Left cardiac atrium (tissue), 4 donors: ENCODE results near the gene HKDC1. TPM values are rescaled to one million over a fixed set of nuclear protein-coding genes. Genes with fewer than 3 reads are reported as not detected.
"Not testable (repeated sequence)": the region's sequence is repeated elsewhere in the genome, so short reads cannot be mapped to it uniquely, and the experiment has no call there.

Experiments used
- ATAC-seq, 2 donors: fragments of 200-7000 bp; cut with Tn5 transposase; one replicate each; pipeline ENCODE4 v1.9.1; 2020; ENCODE audit warnings: mild to moderate bottlenecking in 2 of 2, moderate library complexity in 2 of 2
- DNase-seq: peaks from one replicate; pipeline ENCODE4 v3.0.0-alpha.2; 2020
- intact Hi-C, 2 donors: fragments of 100-400 bp; cut with DNase I; formaldehyde crosslinking; loops; one replicate each; pipeline versions ENCODE4 v1.14.1 to v1.15.1; 2022 to 2023
- total RNA-seq, 2 donors: library from RNA; stranded (reverse); fragmentation: NEBNext Ultra II Directional; extraction: Animal tissue kit (Norgen Biotek cat#: 25700); gene quantifications; one replicate each; pipeline ENCODE4 v1.2.1, GENCODE V29; 2021
- donor health status: DM: no; HTN: yes; CAD: no.
- donor health status: DM: no; HTN: yes; CAD: no; lungs with severe emphysema.
- donor health status: DM: yes; HTN: yes; CAD: no.
- donor health status: Dilated cardiomyopathy.

The HKDC1 gene
- total RNA-seq, 2 donors from 2014 or later, result 0.35 TPM; not detected in 1

DNA sequence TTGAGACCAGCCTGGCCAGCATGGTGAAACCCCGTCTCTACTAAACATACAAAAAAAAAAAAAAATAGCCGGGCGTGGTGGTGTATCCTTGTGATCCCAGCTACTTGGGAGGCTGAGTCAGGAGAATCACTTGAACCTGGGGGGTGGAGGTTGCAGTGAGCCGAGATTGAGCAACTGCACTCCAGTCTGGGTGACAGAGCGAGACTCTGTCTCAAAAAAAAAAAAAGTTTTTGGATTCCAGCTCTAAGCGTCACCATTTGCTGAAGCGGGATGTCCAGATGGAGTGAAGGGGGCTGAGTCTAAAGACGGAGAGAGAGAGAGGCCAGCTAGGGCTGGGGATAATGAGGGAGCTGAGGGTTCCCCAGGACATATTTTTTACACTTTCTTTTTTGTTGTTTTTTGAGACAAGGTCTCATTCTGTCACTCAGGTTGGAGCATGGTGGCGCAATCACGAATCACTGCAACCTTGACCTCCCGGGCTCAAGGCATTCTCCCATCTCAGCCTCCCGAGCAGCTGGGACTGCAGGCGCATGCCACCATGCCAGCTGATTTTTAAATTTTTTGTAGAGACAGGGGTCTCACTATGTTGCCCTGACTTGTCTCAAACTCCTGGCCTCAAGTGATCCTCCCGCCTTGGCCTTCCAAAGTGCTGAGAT is 48.8 kb downstream of the HKDC1 start:
- intact Hi-C loops, result no loop called here
- ATAC-seq, result no peak
- no peak for DNase-seq

DNA sequence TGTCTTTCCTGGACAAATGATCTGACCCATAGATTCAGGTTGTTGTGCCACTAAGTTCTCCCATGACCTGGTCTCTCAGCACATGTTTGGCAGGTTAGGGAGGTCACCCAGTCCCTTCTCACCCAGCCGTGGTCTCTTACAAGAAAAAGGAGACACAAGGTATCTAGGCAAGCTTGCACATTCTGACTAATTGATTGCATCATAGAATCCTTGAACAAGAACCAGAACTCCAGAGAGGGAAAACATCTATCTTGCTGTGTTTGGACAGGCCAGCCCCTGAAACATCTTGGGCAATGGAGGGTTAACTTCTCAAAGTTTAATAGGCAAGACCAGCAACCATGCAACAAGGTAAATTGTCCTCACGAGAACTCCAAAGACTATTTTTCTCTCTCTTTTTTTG is 49.6 kb downstream of the HKDC1 start:
- intact Hi-C loops, result no loop called here
- ATAC-seq (no peak), DNase-seq (no peak)

DNA sequence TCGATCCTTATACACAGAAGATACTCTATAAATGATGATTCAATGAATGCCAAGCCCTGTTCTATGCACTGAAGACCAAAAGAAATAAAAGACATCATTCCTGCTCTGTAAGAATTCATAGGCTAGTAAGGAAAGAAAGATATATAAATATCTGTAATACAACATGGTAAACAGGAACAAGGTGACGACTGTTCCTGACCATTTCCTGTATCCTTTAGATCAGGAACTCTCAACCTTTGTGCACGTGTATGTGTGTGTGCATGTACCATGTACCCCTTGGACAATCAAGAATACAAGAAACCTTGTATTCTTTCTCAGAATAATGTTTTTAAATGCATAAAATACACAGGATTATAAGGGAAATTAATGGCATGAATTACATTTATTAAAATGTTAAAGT is 50.9 kb downstream of the HKDC1 start:
- no peak for ATAC-seq
- intact Hi-C loops, result no loop called here
- DNase-seq, result no peak

DNA sequence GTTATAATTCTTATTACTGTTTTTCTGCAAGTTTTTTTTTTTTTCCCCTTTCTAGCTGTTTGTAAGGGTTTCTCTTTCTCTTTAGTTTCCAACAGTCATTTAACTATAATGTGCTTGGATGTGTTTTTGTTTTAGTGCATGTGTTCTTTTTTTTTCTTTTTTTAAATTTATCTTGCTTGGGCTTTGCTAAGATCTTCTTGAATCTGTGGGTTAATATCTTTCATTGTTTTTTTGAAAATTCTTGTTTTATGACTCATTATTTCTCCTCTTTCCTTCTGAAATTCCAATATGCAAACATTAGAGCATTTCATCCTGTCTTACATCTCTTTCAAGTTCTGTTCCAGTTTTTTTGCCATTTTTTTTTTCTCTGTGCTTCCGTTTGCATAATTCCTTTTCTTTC is 52.5 kb downstream of the HKDC1 start:
- ATAC-seq, result no peak

DNA sequence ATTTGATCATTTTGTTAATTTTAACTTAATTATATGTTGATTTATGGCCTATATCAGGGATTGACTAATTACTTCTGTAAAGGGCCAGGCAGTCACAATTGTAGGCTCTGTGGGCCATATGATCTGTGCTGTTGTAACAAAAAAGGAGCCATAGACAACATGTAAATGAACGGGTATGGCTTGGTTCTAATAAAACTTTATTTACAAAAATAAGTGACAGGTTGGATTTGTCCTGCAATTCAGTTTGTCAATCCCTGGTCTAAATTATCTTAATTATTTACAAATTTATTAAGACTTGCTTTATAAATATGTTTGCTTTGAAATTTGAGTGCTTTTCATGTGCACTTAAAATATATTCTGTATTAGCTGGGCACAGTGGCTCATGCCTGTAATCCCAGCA is 55.3 kb downstream of the HKDC1 start:
- DNase-seq (no peak), ATAC-seq (no peak)
- intact Hi-C loops, result no loop called here

More for the DNA sequence above, 52.5 kb downstream of the HKDC1 start:
- intact Hi-C loops, result no loop called here
- no peak for DNase-seq

DNA sequence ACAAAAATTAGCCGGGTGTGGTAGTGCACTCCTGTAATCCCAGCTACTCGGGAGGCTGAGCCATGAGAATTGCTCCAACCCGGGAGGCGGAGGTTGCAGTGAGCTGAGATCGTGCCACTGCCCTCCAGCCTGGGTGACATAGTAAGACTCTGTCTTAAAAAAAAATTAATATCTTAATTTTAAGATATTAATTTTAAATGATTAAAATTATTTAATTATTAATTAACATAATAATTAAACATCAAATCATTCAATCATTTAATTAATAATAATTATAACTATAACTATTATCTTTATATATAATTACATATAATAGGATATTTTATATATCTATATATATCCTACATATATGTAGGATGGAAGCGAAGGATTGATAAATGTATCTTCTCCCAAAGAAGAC is 56.4 kb downstream of the HKDC1 start:
- no peak for DNase-seq
- intact Hi-C loops, result no loop called here
- ATAC-seq, result no peak

DNA sequence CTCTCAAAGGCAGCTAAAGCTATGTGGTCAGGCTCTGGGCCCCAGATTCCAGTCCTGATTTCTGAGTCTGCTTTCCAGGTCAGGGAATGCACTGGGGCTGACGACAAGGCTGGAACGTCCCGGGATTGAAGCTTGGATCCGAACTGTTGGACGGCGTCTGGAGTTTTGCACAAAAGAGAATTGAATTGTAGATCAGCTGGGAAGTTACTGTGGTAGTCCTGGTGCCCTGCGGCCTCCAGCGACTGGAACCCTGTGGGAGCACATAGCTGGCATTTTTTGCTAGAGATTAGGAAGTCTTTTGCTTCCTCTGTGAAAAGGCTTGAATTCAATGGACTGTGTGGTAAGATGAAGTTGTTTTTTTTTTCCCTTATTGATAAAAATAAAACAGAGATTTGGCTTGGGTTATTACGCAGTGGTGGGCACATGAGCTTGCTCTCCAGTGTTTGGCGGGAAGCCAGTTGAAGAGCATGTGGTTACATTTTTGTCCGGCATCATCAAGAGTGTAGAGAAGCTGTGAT is 58.4 kb downstream of the HKDC1 start, which contains the start of gene HK1:
TSS of gene HK1 (plus strand) at position 51 of the 518 bp plus-strand sequence.
- intact Hi-C loops, result no loop called here
- no peak for DNase-seq

DNA sequence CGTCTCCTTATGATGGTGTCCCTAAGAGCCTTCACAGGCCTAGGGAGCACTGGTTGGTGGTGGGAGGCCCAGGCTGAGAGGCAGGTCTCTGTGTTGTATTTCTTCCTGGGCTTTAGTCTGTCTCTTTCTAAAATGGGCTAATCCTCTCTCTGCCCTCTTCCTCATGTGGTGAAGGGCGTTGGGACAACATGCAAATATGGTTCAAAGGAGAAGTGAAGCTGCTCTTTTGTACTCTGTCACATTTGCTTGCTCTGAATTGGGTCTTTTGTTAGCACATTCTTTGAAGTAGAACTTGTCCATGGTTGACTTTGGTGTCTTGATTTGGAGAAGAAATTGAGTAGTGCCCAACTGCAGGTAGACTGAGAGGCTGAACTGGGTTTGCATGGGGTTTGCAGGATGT is 59.0 kb downstream of the HKDC1 start:
- intact Hi-C loops, result no loop called here
- ATAC-seq (peak in 1 of 2 donors; percentile 6), DNase-seq (no peak)

More for the DNA sequence above, 58.4 kb downstream of the HKDC1 start, which contains the start of gene HK1:
- peak in 1 of 2 donors; percentile 78 for ATAC-seq

DNA sequence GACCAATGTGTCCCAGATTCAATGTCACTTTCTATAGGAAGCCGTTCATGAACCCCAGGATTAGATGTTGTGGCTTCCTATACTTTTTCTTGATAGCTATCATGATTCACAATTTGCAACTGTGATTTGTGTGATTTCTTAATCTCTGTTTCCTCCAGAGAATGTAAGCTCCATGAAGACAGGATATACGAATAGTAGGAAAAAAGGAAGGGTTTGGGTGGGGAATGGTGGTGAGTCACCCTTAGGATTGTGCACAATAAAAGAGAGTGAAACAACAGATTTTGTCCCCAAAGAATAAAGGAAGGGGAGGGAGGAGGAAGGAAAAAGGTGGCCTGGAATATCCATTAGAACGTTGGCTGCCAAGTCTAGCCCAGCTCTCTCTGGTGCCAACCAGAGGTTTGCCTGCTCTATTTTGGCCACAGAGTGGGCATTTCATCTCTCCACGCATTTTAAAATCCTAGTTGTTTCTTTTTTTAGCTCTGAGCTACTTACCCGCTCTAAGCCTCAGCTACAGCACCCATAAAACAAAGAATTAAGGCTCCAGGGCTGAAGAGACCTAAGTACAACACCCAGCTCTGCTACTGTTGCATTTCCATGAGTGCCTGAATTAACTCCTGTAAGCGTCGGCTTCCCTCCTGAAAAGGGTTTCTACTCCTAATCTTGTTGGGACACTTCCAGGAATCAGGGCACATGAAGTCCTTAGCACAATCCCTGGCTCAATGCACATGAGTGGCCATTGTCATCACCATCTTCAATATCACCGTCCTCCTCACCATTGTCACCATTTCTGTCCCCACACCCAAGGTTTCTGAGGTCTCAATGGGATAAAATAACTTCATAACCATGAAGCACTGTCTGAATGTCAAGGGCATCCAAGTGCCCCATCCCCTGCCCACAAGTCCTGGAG is 61.6 kb downstream of the HKDC1 start:
- ATAC-seq, result peak; percentile 47 to 61
- no peak for DNase-seq
- intact Hi-C loops, result no loop called here

DNA sequence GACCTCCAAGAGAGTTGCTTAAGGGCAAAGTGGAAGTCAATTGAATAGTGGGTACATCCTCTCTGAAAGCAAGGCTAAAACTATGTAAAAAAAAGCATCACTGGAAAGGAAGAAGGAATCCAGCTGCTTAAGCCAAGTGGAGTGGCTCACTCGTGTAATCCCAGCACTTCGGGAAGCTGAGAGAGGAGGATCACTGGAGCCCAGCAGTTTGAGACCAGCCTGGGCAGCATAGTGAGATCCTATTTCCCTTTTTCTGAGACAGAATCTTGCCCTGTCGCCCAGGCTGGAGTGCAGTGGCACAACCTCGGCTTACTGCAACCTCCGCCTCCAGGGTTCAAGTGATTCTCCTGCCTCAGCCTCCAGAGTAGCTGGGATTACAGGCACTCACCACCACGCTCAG is 64.3 kb downstream of the HKDC1 start:
- intact Hi-C loops, ATAC-seq, DNase-seq: not testable (repeated sequence)

DNA sequence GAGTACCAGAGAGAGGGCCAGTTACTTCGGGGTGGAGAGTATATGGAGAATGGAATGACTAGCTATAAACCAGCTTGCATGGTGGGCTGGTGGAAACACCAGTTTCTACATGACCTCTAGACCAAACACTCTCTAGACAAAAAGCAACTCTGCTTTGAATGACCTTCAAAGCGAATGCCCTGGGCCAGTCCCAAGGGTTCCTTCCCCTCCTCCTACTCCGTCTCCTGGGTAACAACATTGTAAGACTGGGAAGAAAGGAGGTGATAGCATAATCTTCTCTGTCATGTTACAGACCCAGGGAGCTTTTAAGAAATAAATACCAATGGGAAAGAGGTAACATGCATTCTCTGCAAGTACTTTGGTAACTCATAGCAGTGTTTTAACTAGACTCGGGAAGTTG is 65.6 kb downstream of the HKDC1 start:
- intact Hi-C loops, result no loop called here
- no peak for ATAC-seq
- no peak for DNase-seq

DNA sequence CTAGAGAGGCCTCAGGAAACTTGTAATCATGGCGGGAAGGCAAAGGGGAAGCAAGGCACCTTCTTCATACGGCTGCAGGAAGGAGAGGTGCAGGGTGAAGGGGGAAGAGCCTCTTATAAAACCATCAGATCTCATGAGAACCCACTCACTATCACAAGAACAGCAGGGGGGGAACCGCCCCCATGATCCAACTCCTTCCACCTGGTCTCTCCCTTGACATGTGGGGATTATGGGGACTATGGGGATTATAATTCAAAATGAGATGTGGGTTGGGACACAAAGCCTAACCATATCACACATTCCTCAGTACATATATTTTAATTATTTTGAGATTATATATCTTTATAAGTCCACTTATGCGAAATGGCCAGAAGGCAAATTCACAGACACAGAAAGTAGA is 67.0 kb downstream of the HKDC1 start:
- ATAC-seq (no peak), DNase-seq (no peak)
- intact Hi-C loops, result no loop called here

DNA sequence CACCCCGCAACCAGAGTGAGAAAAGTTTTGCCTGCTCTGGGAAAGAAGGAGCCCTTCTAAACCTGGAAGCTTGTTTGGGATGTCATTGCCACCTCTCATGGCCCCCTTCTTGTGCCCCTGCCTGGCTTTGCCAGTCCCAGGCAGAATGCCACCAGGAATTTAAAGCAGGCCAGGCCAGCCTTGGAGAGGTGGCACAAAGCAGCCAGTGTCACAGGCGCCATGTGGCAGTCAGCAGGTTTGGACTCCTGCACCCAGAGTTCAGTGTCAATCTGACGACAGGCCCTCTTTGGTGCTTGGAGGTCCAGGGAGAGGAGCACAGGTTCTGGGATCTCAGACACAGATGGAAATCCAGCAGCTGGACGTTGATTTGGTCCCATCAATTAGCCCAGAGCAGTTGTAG is 70.9 kb downstream of the HKDC1 start:
- ATAC-seq (peak in 1 of 2 donors; percentile 77), DNase-seq (no peak)
- intact Hi-C loops, result no loop called here

DNA sequence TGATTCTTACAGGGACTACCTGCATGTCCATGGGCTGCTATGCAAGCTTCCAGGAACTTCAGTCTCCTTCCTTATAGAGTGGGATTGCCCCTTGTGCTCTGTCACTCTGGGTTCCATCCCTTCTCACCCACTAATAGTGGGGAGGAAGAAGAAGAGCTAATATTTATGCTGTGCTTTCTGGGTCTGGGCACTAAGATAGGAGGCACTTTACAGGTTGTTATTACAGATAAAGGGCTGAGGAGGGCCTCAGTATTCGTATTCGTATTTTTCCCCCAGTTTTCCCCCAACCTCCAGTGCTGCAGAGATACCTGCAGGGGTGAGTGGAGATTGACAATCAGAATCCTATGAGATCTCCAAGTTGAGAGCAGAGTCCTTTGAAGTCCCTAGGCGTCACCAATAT is 72.3 kb downstream of the HKDC1 start:
- ATAC-seq, result no peak
- intact Hi-C loops, result no loop called here

DNA sequence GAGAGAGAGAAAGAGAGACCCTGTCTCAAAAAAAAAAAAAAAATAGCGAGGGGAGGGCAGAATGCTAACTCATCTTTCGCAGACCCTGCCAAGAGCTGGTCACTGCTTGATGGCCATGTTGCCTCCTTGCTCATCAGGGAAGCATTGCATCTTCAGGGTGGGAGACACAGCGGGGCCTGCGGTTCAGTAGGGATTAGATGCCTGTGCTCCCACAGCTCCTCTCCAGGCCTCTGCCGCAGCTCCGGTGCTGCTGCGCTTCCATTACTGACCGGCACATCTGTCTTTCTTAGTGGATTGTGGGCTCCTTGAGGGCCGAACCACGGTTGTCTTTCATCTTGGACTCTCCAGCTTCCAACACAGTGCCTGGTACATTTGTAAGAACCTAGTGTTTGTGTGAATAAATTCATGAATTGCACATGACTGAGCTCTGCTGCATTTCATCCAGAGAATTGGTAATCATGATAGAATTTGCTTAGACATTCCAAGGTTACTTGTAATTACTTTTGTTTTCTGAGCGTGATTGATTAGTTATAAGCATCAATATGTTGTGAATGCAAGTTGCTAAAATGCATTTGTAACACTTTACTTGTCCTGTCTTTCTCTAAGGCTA is 75.0 kb downstream of the HKDC1 start:
- DNase-seq (no peak), ATAC-seq (no peak)
- intact Hi-C loops, result no loop called here

More for the DNA sequence above, 72.3 kb downstream of the HKDC1 start:
- no peak for DNase-seq

DNA sequence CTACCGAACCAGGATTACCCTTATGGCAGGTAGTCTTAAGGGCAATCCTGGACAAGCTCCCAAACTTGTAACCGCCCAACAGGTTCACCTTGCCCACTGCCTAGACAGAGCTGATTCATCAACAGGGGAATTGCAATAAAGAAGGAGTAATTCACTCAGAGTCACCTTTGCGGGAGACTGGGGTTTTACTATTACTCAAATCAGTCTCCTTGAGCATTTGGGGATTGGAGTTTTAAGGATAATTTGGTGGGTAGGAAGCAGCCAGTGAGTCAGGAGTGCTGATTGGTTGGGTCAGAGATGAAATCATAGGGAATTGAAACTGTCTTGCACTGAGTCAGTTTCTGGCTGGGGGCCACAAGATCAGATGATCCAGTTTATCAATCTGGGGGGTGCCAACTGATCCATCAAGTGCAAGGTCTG is 83.5 kb downstream of the HKDC1 start:
- ATAC-seq, result no peak
- intact Hi-C loops, result no loop called here

DNA sequence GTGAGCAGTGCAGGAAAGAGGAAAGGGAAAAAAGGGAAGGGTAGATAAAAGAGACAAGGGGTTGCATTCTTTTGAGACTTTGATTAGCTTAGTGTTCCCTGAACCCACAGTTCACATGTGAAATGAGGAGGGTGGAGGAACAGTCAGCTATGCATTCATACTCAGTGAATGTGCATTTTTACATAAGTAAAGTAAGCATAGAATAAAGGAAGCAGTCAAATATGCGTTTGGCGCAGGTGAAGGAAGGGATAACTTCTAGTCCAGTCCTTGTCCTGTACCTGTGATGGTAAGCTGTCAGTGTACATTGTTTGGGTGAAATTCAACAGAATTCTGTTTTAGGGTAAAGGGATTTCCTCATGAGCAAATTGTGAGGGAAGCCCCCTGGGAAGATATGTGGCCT is 86.3 kb downstream of the HKDC1 start:
- intact Hi-C loops, result no loop called here
- ATAC-seq (no peak), DNase-seq (no peak)

More for the DNA sequence above, 83.5 kb downstream of the HKDC1 start:
- no peak for DNase-seq

DNA sequence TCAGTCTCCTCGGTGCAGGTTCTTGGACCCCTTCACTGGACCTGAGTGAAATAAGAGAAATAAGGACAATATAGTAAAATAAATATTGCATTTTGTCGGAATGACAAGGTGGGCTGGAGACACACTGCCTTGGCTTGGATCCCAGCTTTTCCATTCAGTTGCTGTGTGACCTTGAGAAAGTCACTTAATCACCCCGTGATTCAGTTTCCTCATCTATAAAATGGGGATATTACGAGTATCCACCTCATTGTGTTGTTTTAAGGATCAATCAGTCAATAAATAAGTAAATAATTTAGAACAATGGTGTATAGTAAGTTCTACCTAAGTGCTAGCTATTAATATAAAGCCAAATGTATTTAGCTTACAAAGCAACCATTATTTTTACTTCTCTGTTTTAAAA is 87.3 kb downstream of the HKDC1 start:
- ATAC-seq (no peak), DNase-seq (no peak)
- intact Hi-C loops, result no loop called here

DNA sequence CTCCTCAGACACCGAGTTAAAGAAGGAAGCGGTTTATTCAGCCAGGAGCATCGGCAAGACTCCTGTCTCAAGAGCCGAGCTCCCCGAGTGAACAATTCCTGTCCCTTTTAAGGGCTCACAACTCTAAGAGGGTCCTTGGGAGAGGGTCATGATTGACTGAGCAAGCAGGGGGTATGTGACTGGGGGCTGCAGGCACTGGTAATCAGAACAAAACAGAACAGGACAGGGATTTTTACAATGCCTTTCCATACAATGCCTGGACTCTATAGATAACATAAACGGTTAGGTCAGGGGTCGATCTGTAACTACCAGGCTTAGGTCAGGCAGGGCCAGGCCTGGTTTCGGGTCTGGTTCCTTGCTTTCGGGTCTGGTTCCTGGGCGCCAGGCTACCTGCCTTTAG is 88.2 kb downstream of the HKDC1 start:
- DNase-seq, ATAC-seq, intact Hi-C loops: not testable (repeated sequence)

DNA sequence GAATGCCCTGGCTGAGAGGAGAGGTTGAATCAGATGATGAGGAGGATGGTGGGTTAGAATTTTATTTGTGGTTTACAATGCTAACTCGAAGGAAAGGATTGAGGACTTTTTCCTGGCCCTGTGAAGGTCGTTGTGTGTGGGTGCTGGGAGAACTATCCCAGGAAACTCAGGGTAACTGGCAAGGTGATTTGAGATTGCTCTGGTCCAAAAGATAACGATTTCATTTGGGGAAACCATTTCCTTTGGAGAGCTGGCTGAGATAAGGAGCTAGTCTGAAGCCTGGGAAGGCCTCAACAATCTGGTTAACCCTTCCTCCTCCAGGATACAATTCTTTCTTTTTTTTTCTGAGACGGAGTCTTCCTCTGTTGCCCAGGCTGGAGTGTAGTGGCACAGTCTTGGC is 91.2 kb downstream of the HKDC1 start:
- DNase-seq (no peak), ATAC-seq (no peak)
- intact Hi-C loops, result no loop called here
